Stromal cell of bone marrow (primary cell): ENCODE data around the gene TSPAN5.
A peak's percentile ranks its signal among the peaks of the same experiment; 100 is the strongest.

Experiments used
- DNase-seq: peaks from one replicate; pipeline ENCODE4 v3.0.0-alpha.2; 2012; ENCODE audit warnings: low read depth

TSPAN5 gene

DNA sequence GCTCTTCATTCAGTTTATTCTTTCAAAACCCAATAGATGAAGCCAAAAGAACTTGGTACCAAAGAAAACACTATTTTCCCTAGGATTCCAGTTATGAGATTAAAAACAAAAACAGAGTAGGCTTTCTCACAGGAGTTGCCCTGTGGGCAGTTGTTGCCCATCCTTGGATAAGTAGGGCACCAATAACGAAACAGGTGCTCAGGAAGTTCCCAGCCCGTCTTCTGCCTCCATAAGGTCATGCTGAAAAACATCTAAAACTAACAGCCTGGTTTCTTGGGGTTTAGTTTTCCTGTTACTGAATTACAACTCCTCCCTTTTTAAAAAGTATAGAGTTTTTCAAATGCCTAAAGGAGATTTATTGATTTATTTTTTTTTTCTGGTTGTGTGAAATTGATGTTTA is 14.7 kb downstream of the TSPAN5 start:
- DNase-seq: no peak

DNA sequence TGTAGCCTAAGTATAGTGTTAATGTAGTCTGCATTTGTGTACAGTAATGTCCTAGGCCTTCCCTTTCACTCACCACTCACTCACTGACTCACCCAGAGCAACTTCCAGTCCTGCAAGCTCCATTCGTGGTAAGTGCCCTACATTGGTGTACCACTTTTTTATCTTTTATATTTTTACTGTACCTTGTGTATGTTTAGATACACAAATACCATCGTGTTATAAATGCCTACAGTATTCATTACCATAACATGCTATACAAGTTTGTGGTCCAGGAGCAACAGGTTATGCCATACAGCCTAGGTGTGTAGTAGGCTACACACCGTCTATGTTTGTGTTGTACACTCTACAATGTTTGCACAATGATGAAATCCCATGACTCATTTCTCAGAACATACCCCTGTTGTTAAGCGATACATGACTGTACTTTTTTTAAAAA is 15.4 kb downstream of the TSPAN5 start:
- DNase-seq: no peak

GRCh38 chr4:98641906-98642668 is 16.3 kb downstream of the TSPAN5 start:
- DNase-seq: no peak

- DNase-seq: no peak
These were observed 17.0 kb downstream of the TSPAN5 start for GRCh38 chr4:98641376-98641775.

DNA sequence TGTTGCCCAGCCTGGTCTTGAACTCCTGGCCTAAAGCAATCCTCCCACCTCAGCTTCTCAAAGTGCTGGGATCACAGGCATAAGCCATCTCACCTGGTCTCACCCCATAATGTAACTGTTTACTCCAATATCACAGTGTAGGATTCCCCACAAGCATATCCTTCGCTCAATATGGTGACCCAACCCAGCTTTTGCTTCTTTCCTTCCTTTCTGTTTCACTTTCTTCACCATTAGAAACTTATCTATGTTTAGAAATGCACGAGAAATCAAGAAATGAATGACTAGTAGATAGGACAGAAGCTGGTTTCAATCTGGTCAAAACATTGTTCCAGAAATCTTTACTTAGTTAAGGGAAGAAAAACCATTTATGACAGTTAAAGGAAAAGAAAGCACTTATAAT is 18.9 kb downstream of the TSPAN5 start:
- DNase-seq: no peak

GRCh38 chr4:98639108-98639507 is 19.3 kb downstream of the TSPAN5 start:
- no peak for DNase-seq

GRCh38 chr4:98638661-98639060 is 19.8 kb downstream of the TSPAN5 start:
- no peak for DNase-seq

GRCh38 chr4:98634061-98634460 is 24.4 kb downstream of the TSPAN5 start:
- DNase-seq: no peak

- no peak for DNase-seq
These were observed 25.3 kb downstream of the TSPAN5 start for GRCh38 chr4:98633159-98633558.

- DNase-seq: no peak
These were observed 26.2 kb downstream of the TSPAN5 start for GRCh38 chr4:98632258-98632657.

DNA sequence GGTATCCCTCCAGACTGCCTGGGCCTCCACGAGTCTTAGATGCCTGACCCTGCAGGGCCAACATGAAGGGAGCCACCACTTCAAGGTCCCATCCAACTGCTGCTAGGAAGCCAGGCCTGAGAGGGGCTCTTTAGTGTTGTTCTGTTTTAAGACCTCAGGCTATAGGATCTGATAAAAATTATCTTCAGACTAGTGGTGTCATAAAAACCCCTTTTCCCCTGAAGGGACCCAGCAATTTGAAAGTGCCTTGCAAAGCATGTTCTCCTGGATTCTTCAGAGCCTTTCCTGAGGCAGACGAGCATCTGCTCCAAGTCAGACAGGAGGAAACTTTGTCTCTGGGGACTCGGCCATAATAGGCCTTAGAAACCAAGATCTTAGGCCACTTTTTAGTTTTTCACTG is 26.9 kb downstream of the TSPAN5 start:
- DNase-seq: no peak

GRCh38 chr4:98630737-98631454 is 27.5 kb downstream of the TSPAN5 start:
- DNase-seq: no peak

- no peak for DNase-seq
These were observed 30.7 kb downstream of the TSPAN5 start for GRCh38 chr4:98627531-98628257.

GRCh38 chr4:98626350-98626749 is 32.1 kb downstream of the TSPAN5 start:
- peak; percentile 73 for DNase-seq

GRCh38 chr4:98625920-98626319 is 32.5 kb downstream of the TSPAN5 start:
- DNase-seq: no peak

GRCh38 chr4:98625399-98625798 is 33.0 kb downstream of the TSPAN5 start:
- no peak for DNase-seq

- no peak for DNase-seq
These were observed 33.8 kb downstream of the TSPAN5 start for GRCh38 chr4:98624642-98625041.

DNA sequence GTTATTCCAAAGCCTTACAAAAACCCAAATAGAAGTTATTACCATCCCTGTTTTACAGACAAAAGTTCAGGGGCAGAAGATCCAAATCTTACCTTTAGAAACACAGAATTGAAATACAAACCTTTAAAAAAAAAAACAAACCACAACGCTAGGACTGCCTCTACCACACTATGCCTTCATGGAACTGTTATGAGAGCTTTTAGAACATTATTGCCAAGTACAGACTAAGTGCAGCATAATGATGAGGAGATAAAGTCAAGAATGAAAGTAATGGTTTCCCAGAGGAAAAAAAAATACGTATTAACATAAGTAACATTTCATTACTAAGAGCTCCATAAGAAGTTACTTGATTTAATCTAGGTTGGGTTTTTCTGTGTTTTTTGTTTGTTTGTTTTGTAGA is 34.3 kb downstream of the TSPAN5 start:
- DNase-seq: no peak

GRCh38 chr4:98623126-98623802 is 35.1 kb downstream of the TSPAN5 start:
- no peak for DNase-seq

- DNase-seq: no peak
These were observed 38.2 kb downstream of the TSPAN5 start for GRCh38 chr4:98620087-98620784.

GRCh38 chr4:98619180-98619579 is 39.2 kb downstream of the TSPAN5 start:
- DNase-seq: no peak

GRCh38 chr4:98618680-98619079 is 39.7 kb downstream of the TSPAN5 start:
- DNase-seq: no peak
